GM12874 (cell line): Measurements from ENCODE around the gene USP31.

ENCODE experiments used
- TF ChIP-seq, protein P1 (sequence below): IDR thresholded peaks from 2 replicates; pipeline ENCODE4 v1.5.1; 2011; ENCODE audit warnings: low read depth, mild to moderate bottlenecking, control low read depth, low read length, moderate library complexity; ENCODE audit not compliant: insufficient read depth

USP31 gene

DNA sequence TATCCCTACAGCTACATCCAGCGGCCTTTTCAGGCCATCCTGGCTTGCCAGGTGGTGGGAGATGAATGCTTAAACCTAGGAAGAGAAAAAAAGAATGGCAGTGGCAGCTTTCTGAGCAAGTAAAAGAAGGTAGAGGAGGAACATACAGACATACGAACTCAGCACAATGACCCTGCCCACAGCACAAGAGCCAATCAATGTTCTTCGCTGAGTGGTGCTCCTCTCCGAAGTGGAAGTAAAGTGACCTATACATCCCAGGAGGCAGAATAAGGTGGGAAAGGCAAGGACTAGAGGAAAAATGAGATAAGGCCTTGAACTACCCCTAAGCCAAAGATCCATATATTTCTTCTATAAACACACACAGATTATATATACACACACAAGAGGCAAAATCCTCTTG lies 28.7 kb downstream of the USP31 start:
- TF ChIP-seq, protein P1, sequence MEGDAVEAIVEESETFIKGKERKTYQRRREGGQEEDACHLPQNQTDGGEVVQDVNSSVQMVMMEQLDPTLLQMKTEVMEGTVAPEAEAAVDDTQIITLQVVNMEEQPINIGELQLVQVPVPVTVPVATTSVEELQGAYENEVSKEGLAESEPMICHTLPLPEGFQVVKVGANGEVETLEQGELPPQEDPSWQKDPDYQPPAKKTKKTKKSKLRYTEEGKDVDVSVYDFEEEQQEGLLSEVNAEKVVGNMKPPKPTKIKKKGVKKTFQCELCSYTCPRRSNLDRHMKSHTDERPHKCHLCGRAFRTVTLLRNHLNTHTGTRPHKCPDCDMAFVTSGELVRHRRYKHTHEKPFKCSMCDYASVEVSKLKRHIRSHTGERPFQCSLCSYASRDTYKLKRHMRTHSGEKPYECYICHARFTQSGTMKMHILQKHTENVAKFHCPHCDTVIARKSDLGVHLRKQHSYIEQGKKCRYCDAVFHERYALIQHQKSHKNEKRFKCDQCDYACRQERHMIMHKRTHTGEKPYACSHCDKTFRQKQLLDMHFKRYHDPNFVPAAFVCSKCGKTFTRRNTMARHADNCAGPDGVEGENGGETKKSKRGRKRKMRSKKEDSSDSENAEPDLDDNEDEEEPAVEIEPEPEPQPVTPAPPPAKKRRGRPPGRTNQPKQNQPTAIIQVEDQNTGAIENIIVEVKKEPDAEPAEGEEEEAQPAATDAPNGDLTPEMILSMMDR, result no peak

DNA sequence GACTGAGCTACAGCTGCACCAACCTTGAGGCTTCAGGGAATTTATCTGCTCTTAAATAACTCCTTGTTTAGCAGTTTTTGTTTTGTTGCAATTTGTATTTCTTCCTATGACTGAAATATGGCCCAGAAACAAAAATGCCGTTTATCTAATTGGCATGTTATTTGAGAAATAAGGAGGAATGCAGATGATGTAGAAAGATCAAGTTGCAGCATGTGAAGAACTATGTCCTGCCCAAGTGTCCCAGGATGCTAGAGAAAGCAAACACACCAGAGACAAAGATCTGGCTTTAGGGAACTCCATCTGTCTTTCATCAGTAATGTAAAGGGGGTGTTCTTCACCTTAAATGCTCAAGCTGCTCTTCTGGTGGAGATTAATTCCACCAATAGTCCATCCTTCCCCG lies 29.7 kb downstream of the USP31 start:
- TF ChIP-seq, protein P1, result no peak

DNA sequence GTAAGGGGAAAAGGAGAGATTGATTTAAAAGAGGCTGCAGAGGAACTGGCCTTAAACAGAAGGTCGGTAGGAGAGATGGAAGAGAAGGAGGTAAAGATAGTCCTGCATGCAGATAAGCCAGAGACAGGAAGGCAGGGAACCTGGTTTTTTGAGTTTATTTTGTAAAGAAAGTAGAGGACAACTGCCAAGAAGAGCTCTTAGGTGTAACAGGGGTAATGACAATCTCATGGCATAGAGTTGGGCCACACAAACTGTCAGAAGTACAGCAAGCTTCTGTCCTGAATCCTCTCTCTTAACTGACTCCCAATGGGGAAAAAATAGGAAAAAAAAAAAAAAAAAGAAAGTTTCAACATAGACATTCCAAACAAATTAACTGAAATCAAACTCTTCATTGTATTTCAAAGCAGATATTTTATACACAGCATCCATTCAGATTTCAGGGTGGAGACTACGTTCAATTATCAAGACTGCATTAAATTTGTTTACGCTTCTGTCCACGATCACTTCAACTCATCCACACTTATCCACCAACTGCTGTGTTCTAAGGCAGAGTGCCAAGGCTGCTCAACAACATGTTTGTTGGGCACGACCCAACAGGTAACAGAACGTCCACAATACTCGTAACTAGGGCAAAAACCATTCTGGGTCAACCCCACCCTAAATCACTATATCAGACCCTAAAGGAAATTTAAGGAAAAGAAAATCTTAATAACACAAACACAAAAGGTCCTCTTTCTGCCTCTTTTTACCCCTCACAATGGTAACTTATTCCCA lies 34.9 kb downstream of the USP31 start:
- TF ChIP-seq, protein P1, result no peak

DNA sequence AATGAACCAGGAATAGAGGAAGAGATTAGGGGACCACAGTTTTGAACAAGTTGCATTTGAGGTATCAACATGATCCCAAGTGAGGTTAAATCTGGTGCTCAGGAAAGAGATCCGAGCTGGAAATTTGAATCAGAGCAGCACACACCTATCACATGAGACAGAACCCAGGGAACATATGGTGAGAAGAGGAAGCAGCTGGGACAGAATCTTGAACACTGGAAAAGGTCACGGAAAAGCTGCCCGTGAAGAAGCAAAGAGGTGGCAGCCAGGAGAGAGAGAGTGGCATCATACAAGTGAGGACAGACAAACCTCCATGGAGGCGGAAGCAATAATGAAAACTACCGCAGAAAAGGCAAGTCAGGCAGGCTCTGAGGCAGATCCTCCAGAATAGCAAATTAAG lies 36.1 kb downstream of the USP31 start:
- TF ChIP-seq, protein P1, result no peak

DNA sequence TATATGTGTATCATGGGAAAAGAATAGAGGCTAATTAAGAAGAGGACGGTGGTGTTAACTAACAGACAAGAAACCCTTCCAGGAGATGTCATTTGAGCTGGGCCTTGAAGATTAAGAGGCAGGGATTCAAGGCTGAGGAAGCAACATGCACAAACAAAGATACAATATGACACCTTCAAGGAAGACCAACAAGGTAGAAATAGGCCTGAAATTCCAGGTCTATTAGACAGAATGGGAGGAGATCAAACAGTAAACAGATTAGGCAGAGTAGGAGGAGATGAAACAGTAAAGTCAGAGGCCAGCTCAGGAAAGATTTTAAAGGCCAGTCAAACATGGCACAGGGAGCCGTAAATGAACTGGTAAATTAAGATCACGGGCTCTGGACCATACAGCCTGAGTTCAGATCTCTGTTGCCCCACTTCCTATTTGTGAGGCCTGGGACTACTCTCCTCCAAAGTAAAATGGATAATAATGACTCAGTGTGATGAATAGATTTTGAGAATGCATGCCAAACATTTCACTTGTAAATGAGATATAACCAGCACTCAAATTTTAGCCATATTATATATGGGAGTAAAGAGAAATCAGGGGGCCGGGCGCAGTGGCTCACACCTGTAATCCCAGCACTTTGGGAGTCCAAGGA lies 38.9 kb downstream of the USP31 start:
- TF ChIP-seq, protein P1, result no peak

DNA sequence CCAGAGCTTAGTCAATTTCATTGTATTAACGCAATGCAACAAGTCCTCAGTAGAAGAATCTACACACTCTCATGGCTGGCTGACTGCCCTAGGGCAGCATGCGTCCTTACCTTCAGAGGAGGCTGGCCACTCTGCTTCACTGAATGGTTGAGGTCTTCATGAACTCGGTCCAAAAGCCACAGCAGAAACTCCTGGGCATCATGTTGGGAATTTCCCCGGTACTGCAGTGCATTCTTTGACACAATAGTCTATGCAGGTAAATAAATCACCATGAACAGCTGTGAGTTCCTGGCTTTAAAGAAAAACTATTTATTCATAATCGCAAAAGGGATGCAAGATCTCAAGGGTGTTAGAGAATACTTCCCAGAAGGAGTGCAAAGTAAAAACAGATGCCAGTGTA lies 41.3 kb downstream of the USP31 start:
- TF ChIP-seq, protein P1, result no peak

DNA sequence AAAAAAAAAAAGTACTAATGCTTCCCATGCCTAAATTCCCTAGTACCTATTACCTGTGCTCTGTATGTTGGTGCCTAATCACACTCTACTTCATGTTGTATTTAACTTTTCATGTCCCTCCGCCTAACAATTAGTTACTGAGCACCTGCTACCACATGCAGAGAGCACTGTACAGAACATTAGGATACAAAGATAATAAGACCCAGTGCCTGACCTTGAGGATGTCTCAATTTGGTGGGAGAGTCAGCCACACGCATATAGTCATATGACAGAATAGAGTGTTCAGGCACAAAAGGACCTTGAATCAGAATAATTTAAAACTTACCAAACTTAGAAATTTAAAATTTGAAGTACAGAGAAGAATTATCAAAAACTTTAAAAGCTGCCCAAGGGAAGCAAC lies 42.1 kb downstream of the USP31 start:
- TF ChIP-seq, protein P1, result no peak
